Measurements from ENCODE around the gene HMGXB3.
"Not testable (repeated sequence)": the region's sequence is repeated elsewhere in the genome, so short reads cannot be mapped to it uniquely, and the experiment has no call there.

HMGXB3 gene

GRCh38 chr5:150024346-150024984, 23.9 kb downstream of the HMGXB3 start:
- H3K4me3 Mint-ChIP-seq, result no peak overlapping the region

DNA sequence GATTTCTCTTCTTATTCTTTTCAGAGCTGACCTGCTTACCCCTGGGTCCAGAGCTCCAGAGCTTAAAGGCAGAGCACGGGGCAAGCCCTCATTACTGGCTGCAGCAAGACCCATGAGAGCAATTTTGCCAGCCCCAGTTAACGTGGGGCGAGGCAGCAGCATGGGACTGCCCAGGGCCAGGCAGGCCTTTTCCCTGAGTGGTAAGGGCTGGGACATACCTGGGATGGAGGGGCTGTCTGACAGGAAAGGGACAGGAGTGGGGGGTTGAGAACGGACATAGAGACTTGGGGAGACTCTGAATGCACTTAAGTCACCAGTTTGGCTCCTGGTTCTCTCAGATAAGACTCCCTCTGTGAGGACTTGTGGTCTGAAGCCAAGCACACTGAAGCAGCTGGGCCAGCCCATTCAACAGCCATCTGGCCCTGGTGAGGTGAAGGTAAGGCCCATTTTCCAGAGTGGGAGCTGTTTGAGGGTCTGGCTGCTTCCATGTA, 26.2 kb downstream of the HMGXB3 start:
- Mint-ChIP-seq H3K27ac (no peak overlapping the region), H3K4me3 (no peak overlapping the region), H3K36me3 (peaks cover 100% of the 10 kb centered on the region), H3K4me1 (peaks cover 4% of the 10 kb centered on the region), H3K9me3 (no peaks in the 10 kb centered on the region)
- ATAC-seq, result no peak
- no peak for DNase-seq (ENCODE audit: low spot score in 2 of 2)

More at GRCh38 chr5:150024346-150024984, 23.9 kb downstream of the HMGXB3 start:
- ATAC-seq, result no peak
- H3K27ac Mint-ChIP-seq, result no peak overlapping the region
- H3K36me3 Mint-ChIP-seq, result peaks cover 100% of the 10 kb centered on the region
- no peak for DNase-seq (ENCODE audit: low spot score in 2 of 2)
- H3K9me3 Mint-ChIP-seq, result no peaks in the 10 kb centered on the region
- H3K4me1 Mint-ChIP-seq, result peaks cover 7% of the 10 kb centered on the region

- not testable (repeated sequence) for H3K9me3 Mint-ChIP-seq; ATAC-seq; H3K4me1 Mint-ChIP-seq; H3K27ac Mint-ChIP-seq; DNase-seq (ENCODE audit: low spot score in 2 of 2); H3K4me3 Mint-ChIP-seq
- peaks cover 100% of the 10 kb centered on the region for H3K36me3 Mint-ChIP-seq
Observed at GRCh38 chr5:150028047-150028446, 27.5 kb downstream of the HMGXB3 start.

GRCh38 chr5:150033334-150033733, 32.8 kb downstream of the HMGXB3 start:
- no peak overlapping the region for H3K27ac Mint-ChIP-seq
- no peak for ATAC-seq

GRCh38 chr5:150034662-150035061, 34.1 kb downstream of the HMGXB3 start:
- Mint-ChIP-seq H3K36me3 (peaks cover 100% of the 10 kb centered on the region), H3K4me1 (peaks cover 4% of the 10 kb centered on the region), H3K4me3 (no peak overlapping the region), H3K9me3 (no peaks in the 10 kb centered on the region), H3K27ac (no peak overlapping the region)
- ATAC-seq (no peak), DNase-seq (ENCODE audit: low spot score in 2 of 2) (no peak)

More at GRCh38 chr5:150033334-150033733, 32.8 kb downstream of the HMGXB3 start:
- H3K9me3 Mint-ChIP-seq, result no peaks in the 10 kb centered on the region
- H3K4me3 Mint-ChIP-seq, result no peak overlapping the region
- H3K4me1 Mint-ChIP-seq, result peaks cover 4% of the 10 kb centered on the region
- no peak for DNase-seq (ENCODE audit: low spot score in 2 of 2)
- peaks cover 100% of the 10 kb centered on the region for H3K36me3 Mint-ChIP-seq

- ATAC-seq (no peak), DNase-seq (ENCODE audit: low spot score in 2 of 2) (no peak)
- Mint-ChIP-seq H3K36me3 (peaks cover 100% of the 10 kb centered on the region), H3K27ac (no peak overlapping the region), H3K9me3 (no peaks in the 10 kb centered on the region), H3K4me1 (peaks cover 4% of the 10 kb centered on the region), H3K4me3 (no peak overlapping the region)
Observed at GRCh38 chr5:150035139-150035895, 34.8 kb downstream of the HMGXB3 start.

- no peak overlapping the region for H3K4me3 Mint-ChIP-seq
- no peak for DNase-seq (ENCODE audit: low spot score in 2 of 2)
- ATAC-seq, result no peak
- no peak overlapping the region for H3K27ac Mint-ChIP-seq
- peaks cover 4% of the 10 kb centered on the region for H3K4me1 Mint-ChIP-seq
- H3K9me3 Mint-ChIP-seq, result no peaks in the 10 kb centered on the region
- peaks cover 100% of the 10 kb centered on the region for H3K36me3 Mint-ChIP-seq
Observed at GRCh38 chr5:150036513-150036912, 36.0 kb downstream of the HMGXB3 start.

DNA sequence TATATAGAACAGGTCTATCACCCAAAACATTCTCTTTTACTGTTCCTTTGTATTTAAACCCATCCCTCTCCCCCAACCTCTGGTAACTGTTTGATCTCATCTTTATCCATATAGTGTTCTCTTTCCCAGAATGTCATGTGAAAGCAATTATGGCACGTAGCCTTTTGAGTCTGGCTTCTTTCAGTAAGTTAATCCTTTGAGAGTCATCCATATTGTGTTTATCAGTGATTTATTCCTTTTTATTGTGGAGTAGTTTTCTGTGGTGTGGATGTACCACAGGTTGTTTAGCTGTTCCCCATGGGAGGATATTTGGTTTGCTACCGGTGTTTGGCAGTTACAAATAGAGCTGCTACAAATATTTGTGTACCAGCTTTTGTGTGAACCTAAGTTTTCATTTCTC, 38.0 kb downstream of the HMGXB3 start:
- peaks cover 18% of the 10 kb centered on the region for H3K4me1 Mint-ChIP-seq
- peaks cover 100% of the 10 kb centered on the region for H3K36me3 Mint-ChIP-seq
- no peaks in the 10 kb centered on the region for H3K9me3 Mint-ChIP-seq
- DNase-seq (ENCODE audit: low spot score in 2 of 2) (no peak), ATAC-seq (no peak)
- no peak overlapping the region for H3K27ac Mint-ChIP-seq
- no peak overlapping the region for H3K4me3 Mint-ChIP-seq

GRCh38 chr5:150042459-150042858, 41.9 kb downstream of the HMGXB3 start:
- Mint-ChIP-seq H3K9me3 (no peaks in the 10 kb centered on the region), H3K4me3 (no peak overlapping the region), H3K36me3 (peaks cover 99% of the 10 kb centered on the region), H3K4me1 (peaks cover 42% of the 10 kb centered on the region), H3K27ac (no peak overlapping the region)
- ATAC-seq, result no peak
- DNase-seq (ENCODE audit: low spot score in 2 of 2), result no peak

GRCh38 chr5:150043657-150044328, 43.3 kb downstream of the HMGXB3 start:
- peaks cover 42% of the 10 kb centered on the region for H3K4me1 Mint-ChIP-seq
- ATAC-seq (peak; percentile 73), DNase-seq (ENCODE audit: low spot score in 2 of 2) (no peak)
- peak overlapping the region; percentile 51 for H3K27ac Mint-ChIP-seq
- peaks cover 99% of the 10 kb centered on the region for H3K36me3 Mint-ChIP-seq
- H3K9me3 Mint-ChIP-seq, result no peaks in the 10 kb centered on the region
- H3K4me3 Mint-ChIP-seq, result peak overlapping the region; percentile 21

DNA sequence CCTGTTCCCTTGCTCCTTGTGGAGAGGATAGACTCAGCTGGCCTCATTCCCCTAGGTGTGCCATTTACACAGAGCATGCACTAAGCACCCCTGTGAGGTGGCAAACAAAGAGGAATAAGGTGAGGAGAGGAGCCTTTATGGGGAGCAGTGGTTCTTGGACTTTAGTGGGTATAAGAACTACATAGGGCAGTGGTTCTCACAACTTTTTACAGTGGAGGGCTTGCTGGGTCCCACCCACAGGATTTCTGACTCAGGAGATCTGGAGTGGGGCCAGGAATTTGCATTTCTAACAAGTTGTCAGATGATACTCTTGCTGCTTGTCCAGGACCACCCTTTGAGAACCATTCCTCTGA, 43.8 kb downstream of the HMGXB3 start:
- ATAC-seq, result no peak
- Mint-ChIP-seq H3K4me1 (peaks cover 44% of the 10 kb centered on the region), H3K9me3 (no peaks in the 10 kb centered on the region), H3K4me3 (peak overlapping the region; percentile 21), H3K27ac (peak overlapping the region; percentile 51), H3K36me3 (peaks cover 99% of the 10 kb centered on the region)
- DNase-seq (ENCODE audit: low spot score in 2 of 2), result no peak

DNA sequence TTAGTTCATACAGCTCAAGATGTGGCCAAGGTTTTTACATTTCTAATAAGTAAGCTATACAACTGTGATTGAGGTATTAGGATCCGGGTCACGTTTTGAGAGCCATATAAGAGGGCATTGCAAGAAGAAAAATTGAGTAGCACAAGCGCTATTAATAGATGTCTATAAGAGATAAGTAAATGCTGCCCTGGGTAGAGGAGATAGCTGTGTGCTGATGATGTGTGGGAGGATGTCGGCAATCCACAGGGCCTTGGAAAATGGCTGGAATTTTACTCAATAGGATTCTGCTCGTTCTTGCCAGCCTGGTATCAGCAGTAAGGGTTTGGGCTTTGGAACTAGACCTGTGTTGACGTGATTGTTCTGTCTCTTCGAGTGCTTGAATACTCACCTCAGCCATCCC, 44.2 kb downstream of the HMGXB3 start:
- Mint-ChIP-seq H3K4me1 (peaks cover 48% of the 10 kb centered on the region), H3K4me3 (no peak overlapping the region), H3K27ac (no peak overlapping the region)

GRCh38 chr5:150045549-150045948, 45.0 kb downstream of the HMGXB3 start:
- ATAC-seq (no peak), DNase-seq (ENCODE audit: low spot score in 2 of 2) (no peak)
- no peak overlapping the region for H3K27ac Mint-ChIP-seq
- no peak overlapping the region for H3K4me3 Mint-ChIP-seq
- peaks cover 99% of the 10 kb centered on the region for H3K36me3 Mint-ChIP-seq
- H3K9me3 Mint-ChIP-seq, result no peaks in the 10 kb centered on the region
- peaks cover 56% of the 10 kb centered on the region for H3K4me1 Mint-ChIP-seq

More for the DNA sequence above, 44.2 kb downstream of the HMGXB3 start:
- H3K9me3 Mint-ChIP-seq, result no peaks in the 10 kb centered on the region
- H3K36me3 Mint-ChIP-seq, result peaks cover 99% of the 10 kb centered on the region
- ATAC-seq (no peak), DNase-seq (ENCODE audit: low spot score in 2 of 2) (no peak)

GRCh38 chr5:150046031-150046430, 45.5 kb downstream of the HMGXB3 start:
- H3K36me3 Mint-ChIP-seq, result peaks cover 99% of the 10 kb centered on the region
- H3K9me3 Mint-ChIP-seq, result no peaks in the 10 kb centered on the region
- H3K27ac Mint-ChIP-seq, result no peak overlapping the region
- no peak overlapping the region for H3K4me3 Mint-ChIP-seq
- H3K4me1 Mint-ChIP-seq, result peaks cover 56% of the 10 kb centered on the region
- ATAC-seq (peak; percentile 91), DNase-seq (ENCODE audit: low spot score in 2 of 2) (no peak)

DNA sequence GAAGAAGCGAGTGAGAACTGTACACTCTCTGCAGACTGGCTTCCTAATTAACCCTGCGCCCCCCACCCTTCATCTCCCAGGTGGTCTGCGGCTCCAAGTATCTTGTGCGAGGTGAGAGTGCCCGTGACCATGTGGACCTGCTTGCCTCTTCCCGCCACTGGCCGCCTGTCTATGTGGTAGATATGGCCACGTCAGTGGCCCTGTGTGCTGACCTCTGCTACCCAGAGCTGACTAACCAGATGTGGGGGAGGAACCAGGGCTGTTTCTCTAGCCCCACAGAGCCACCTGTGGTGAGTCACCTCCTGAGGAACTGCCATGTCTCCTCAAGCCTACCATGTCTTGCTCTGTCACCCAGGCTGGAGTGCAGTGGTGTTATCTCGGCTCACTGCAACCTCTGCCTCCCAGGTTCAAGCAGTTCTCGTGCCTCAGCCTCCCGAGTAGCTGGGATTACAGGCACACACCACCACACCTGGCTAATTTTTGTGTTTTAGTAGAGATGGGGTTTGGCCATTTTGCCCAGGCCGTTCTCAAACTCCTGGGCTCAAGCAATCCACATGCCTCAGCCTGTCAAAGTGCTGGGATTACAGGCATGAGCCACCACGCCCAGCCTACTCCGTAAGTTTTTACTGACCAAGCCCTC, 49.8 kb downstream of the HMGXB3 start:
- not testable (repeated sequence) for H3K9me3 Mint-ChIP-seq; DNase-seq (ENCODE audit: low spot score in 2 of 2); H3K4me3 Mint-ChIP-seq; H3K27ac Mint-ChIP-seq
- Mint-ChIP-seq H3K36me3 (peaks cover 96% of the 10 kb centered on the region), H3K4me1 (peaks cover 32% of the 10 kb centered on the region)
- peak; percentile 63 for ATAC-seq
